HG03097 (cell line): ENCODE data around the gene ZNF888.
A peak's percentile ranks its signal among the peaks of the same experiment; 100 is the strongest.
"Not testable (repeated sequence)": the region's sequence is repeated elsewhere in the genome, so short reads cannot be mapped to it uniquely, and the experiment has no call there.

Source experiments
- ATAC-seq: cut with Tn5 transposase; IDR thresholded peaks from one replicate; pipeline ENCODE4 v1.9.1; 2021; ENCODE audit not compliant: unreplicated experiment, low FRiP score

Gene ZNF888

GRCh38 chr19:52889931-52890330, 33.3 kb downstream of the ZNF888 start:
- ATAC-seq = no peak

GRCh38 chr19:52889076-52889475, 34.2 kb downstream of the ZNF888 start:
- no peak for ATAC-seq

- no peak for ATAC-seq
Measured at GRCh38 chr19:52880895-52881389, 42.3 kb downstream of the ZNF888 start.

GRCh38 chr19:52872996-52873395, 50.2 kb downstream of the ZNF888 start:
- not testable (repeated sequence) for ATAC-seq

- ATAC-seq = no peak
Measured at GRCh38 chr19:52871466-52871865, 51.8 kb downstream of the ZNF888 start.

GRCh38 chr19:52868031-52868430, 55.2 kb downstream of the ZNF888 start:
- not testable (repeated sequence) for ATAC-seq

GRCh38 chr19:52857378-52858191, 65.6 kb downstream of the ZNF888 start, which contains the start of gene ZNF468:
Gene ZNF468 (minus strand): TSS chr19:52857619. CDS start chr19:52854272, 3,347 bp downstream.
- peak; percentile 95 for ATAC-seq

GRCh38 chr19:52856540-52857377, 66.5 kb downstream of the ZNF888 start:
- peak; percentile 26 for ATAC-seq
